ENCODE data around the gene OR8B3.

Gene OR8B3

DNA sequence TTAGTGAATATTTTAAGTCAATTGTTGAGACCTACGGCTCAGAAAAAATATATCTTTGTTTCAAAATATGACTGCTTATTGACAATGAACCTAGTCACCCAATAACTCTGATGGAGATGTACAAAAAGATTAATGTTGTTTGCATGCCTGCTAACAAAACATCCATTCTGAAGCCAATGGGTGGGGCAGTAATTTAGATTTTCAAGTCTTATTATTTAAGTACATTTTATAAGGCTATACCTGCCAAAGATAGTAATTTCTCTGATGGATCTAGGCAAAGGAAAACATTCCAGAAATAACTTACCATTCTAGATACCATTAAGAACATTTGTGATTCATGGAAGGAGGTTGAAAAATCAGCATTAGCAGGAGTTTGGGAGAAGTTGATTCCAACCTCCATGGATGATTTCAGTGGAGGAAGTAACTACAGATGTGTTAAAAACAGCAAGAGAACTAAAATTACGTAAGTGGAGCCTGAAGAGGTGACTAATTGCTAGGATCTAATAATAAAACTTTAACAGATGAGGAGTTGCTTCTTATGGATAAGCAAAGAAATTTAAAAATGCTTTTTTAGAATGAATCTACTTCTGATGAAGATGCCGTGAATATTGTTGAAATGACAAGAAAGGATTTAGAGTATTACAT lies 52.4 kb downstream of the OR8B3 start:
- DNase-seq = no peak

Measured in cerebellar nuclear complex (tissue), 1 donor.